CD4-positive, alpha-beta T cell treated with Interleukin-17A for 1 hour (primary cell): ENCODE results near the gene GOLM1.

ENCODE experiments used
- DNase-seq: peaks from one replicate; pipeline ENCODE4 v3.0.0-alpha.2; 2020

Gene GOLM1

DNA sequence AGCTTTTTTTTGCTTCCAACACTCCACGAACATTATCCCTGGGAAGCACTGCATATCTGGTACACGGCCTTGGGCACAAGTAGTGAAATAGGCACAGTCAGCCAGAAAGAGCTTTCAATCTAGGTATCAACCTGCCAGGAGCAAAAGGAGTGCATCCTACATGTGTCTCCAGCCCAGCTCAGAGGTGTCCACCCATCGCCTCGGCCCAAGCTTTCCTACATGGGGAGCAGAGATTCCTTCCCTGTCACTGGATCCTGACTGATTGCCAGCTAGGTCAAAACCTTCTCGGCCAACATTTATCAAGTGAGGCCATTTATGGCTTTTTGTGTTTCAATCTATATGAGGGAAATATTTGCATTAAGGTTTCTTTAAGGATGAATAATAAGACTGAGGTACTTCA is 55.8 kb downstream of the GOLM1 start:
- no peak for DNase-seq

DNA sequence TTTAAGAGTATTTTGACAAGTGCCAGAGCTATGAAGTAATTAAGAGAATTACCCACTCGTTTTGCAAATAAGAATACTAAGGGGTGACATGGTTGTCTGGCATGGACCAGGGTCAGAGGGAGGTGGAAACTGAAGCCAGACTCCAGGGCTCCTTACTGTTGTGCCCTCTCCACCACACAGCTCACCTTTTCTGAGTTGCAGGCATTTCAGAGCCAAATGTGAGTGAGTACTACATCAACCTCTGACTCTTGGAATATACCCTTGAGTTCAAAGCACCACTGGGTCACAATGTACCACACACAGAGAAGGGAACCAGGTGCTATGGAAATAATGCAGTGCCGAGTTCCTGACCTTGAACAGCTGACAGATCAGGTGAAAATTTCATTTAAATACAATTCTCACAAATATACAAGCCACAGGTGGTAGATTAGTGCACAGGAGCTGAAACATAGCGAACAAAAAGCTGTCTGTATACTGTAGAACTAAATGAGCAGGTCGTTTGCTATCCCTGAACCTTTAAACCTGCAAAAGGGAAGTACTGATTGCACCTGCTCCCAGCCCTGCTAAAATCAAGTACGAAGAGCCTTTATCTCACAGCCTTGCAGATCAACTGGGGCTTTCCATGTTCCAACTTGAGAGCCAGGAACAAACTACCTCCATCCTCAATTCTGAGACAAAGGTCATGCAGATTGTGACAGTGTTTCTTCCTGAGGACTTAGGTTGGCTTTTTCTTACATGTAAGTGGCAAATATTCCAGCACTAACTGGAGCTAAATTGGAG is 57.0 kb downstream of the GOLM1 start:
- no peak for DNase-seq

DNA sequence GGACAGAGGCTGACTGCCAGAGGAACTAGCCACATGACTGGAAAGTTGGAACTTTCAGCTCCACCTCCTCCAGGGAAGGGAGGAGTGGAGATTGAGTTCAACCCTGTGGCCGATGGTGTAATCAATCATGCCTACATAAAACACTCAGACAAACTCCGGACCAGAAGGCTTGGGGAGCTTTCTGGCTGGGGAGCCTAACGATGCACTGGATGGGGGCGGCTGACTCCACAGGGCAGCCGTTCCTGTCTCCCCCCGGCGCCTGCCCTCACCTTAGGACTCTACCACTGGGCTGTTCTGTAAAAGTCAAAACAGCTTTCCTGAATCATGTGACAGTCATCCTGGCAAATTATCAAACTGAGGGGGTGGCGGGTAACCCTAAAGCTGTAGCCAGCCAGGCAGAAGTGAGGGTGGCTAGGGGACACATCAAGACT is 58.0 kb downstream of the GOLM1 start:
- no peak for DNase-seq

DNA sequence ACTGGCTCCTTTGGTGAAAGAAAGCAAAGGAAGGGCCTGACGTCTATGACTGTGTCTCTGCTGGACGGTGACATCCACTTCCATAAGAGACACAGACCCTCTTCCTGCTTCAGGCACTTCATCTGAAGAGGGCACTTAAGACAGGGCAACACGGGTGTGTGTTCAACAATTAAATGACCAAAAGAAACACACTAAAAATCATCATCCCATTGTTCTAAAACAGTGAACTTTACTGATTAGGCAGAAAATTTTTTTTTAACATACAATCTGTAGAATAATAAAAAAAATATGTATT is 58.5 kb downstream of the GOLM1 start:
- DNase-seq: no peak

DNA sequence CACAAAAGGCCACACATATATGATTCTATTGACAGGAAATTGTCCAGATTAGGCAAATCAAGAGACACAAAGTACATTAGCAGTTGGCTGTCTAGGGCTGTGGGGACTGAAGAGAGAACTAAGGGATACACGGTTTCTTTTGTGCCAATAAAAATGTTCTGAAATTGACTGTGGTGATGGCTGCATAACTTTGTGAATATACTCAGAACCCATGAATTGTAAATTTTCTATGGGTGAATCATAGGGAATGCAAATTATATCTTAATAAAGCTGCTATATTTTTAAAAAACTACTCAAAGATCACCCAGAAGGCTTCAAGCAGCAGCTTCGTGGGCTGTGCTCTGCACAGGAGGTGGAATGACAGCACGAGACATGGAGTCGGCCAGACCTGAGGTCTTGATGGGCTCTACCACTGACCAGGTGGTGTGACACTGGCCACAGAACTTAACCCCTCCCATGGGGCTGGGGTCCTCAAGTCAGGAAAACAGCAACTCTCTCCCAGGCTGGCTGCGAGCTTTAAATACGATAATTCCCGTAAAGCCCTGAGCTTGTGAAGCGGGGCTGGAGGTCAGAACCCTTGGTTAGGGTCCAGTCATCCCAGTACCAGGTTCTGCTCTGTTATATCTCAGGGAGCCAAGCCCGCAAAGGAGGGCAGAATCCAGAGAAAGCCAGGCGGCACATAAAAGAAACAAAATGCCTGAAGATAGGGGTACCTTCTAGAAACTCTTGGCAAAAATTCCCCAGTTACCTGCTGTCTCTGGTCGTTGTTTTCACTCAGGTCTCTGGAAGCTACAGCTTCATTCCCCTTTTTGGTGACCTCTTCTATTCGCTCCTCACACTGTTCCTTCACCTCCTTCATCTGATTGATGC is 59.1 kb downstream of the GOLM1 start:
- DNase-seq: no peak

DNA sequence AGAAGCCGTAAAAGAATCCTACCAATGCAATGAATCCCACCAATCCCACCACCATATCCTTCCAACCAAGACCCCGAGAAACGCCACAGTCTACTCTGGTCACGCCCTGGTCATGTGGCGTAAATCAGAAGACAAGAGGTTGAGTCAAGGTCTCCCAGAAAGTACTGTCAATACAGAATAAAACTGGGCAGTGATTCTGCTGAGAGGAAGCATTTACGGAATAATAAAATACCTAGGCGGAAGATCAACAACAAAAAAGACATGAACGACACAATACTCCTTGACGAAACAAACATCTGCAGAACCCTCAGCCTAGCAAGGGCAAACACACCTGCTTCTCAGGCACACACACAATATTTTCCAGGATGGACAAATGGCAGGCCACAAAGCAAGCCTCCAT is 62.8 kb downstream of the GOLM1 start:
- DNase-seq: no peak

DNA sequence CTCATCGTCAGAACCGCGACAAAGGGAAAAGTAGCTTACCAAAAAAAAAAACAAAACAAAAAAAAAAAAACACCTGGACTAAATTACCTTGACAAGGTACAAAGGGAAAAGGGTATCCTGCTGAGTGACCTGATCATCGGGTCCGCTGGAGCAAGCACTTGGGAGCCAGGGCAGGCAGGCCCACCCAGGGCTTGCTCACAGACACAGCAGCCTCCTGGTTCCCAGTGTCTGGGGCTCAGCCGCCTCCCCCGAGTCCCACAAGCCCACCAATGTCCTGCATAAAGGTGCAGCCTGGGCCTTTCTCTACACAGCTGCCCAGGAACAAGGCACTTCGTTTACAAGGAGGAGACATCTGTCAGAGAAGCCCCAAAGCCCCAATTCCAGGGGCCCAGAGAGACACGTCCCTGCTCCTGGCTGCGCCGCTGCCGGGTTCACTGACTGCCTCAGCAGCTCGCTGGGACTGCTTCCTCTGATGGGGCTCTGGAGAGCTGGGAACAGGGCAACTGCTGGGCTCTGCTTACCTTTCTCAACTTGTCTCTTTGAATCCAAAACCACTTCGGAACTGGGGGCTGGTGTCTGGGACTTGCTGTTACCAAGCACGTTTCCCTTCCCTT is 63.4 kb downstream of the GOLM1 start:
- no peak for DNase-seq

DNA sequence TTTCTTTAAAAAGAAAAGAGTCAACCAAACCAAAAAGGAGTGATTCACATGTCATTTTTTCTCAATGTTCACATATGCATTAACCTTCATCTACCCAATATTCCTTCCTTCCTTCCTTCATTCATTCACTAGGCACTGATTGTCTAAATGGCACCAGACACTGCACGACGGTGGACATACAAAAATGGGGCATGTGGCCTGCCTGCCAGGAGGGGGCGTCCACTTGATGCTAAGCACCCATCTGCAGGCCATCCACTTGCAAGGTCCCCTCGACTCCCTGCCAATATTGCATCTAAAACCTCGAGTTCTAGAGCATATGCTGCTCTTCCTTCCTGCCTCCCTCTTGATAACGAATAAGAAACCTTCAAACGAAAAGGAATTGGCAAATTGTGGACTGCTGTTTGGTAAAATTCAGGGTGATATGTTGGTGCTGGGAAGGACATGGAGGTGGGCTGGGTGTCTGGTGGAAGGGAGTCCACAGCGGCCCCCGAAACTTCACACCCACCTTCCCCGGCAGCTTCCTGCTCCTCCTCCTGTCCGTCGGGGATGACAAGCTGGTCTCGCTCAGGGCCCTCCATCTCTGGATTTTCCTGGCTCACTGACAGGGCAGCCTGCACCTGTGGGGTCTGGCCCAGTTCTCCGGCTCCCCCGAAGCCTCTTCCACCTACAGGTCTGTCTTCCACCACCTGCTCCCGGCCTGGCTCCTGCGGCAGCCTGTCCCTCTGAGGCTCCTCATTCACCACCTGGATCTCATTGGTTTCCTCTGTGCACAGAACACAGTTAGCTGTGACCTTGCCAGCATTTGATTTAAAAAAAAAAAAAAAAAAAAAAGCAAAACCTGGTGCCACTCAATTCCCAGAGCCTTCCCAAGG is 64.3 kb downstream of the GOLM1 start:
- DNase-seq: no peak

DNA sequence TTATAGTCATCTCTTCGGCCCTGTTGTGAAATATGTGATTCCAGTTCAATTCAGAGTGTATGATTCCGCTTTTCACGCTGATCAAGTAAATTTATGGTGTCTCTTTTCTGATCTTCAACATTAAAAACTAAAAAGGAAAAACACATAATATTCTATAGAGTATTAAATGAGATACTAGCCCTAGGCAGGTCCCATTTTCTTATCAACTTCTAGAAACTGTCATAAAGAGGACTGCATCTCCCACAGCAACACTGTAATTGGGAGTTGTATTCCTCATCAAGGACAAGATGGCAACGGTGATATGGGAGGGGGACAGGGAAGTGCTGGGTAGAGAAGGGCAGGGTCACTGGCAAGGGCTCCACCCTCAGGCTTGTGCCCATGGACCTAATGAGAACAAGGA is 71.6 kb downstream of the GOLM1 start:
- no peak for DNase-seq

DNA sequence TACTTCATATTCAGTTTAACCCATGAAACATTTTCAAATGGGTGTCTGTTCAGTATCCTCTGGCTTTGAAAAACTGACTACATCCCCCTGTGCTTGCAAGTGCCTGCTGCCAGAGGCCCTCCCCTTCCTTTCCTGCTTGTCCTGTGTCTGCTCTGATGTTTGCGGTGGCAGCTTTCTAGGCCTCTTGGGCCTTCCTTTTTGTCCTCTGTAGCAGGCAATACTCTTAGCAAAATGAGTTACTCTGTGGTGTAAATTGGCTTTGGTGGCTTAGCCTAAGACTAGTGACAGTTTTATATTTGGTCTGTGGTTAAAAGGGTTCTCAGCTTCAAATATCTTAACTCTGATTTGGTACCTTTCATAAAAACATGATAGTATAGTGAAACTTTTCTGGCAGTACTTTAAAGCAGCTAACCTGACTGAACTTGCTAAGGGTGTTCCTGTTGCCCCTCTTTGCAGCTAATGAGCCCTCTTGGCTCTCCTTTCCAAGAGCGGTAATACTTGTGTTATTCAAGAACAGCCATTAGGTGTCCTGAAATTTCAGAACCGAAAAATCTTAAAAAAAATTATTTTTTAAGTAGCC is 76.6 kb downstream of the GOLM1 start:
- no peak for DNase-seq

DNA sequence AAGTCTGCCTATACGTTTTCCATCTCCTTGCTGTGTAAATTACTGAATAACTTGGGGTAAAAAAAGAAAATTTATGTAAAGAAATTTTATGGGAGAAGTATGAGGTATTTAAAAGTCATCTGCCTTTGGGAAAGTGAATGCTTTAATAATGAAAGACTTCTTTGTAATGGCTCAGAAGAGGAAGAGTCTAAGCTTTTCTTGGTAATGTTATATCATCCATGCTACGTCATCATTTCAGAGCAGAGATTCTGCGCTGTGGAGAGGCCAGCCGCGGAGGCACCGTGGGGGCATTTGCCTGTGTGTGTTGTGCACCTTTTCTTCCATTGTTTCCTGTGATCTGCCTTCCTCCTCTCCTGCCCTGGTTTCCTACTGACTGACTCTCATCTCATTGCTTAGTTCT is 78.2 kb downstream of the GOLM1 start:
- no peak for DNase-seq

DNA sequence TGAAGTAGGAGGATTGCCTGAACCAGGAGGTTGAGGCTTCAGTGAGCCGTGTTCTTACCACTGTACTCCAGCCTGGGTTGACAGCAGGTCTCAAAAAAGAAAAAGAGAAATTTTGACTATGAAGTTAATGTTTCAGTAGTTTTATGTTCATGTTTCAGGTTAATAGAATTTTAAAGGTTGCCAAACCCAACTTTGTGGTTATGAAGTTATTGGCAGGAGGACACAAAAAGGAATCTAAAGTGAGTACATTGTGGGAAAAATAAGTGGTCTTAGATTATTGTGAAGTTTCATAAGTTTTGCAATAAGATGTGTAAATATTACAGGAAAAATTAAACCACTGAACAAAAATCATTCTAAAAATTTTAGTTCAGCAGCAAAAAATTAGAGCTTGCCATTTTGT is 78.6 kb downstream of the GOLM1 start:
- no peak for DNase-seq

DNA sequence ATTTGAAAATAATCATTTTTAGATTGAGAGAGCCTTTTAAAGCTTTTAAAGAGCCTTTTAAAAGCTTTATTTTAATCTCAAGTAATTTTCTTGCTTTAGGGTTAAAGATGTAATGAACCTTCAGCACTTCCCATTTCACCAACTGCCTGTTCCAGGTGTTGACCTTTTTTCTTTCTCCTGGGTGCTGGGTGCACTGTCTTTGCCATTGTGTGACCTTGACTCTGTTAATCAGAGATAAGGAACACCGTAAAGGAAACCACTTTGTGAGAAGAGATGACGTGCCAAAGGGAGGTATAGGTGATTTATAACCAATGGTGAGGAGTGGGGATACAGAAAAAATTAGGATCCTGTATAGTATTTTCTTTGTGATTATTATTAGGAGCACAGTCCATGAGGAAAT is 90.2 kb downstream of the GOLM1 start:
- DNase-seq: no peak

DNA sequence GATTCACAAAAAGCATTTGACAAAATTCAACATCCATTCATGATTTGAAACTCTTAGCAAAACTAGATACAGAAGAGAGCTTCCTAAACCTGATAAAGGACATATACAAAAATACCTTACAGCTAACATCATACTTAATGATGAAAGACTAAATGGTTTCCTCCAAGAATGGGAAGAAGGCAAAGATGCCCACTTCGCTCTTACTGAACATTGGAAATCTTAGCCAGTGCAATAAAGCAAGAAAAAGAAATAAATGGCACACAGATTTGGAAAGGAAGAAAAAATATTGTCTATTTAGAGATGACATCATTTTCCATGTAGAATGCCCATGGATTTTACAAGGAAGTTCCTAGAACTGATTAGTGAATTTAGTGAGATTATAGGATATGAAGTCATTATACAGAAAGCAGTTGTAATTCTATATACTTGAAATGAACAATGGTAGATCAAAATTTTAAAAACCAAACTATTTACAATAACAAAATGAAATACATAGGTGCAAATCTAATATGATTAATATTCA is 94.0 kb downstream of the GOLM1 start:
- no peak for DNase-seq

DNA sequence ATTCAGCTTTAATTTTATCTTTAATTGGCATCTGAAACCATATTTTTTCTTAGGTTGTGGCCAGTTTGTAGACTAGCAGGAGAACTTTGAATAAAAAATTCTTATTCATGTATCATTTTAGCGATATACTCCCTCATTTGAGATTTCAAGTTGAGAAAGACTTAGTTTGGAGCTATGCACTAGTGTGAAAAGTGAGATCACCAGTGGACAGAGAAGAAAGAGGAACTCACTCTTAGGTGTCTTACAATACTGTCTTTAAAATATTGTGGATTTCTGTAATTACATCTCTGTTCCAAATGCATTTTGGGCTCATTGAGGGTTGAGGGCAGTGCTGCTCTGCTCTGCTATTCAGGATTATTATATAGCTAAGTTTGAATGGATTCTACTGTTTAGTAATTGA is 103.8 kb downstream of the GOLM1 start:
- no peak for DNase-seq

DNA sequence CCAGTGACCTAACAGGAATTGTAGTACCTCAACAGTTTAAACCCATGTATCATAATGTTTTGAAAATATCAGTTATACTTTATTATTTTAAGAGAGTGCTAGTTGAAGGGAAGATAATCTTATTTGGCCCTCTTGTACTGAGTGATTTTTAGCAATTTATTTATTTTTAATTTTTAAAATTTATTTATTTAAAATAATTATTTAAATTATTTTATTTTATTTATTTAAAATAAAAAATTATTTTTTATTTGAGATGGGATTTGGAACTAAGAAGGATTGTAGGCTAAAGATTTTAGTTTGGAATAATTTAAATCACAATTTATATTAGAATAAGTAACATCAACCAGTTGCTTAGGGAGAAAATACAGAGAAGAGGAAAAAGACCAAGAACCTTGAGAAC is 104.3 kb downstream of the GOLM1 start:
- no peak for DNase-seq

DNA sequence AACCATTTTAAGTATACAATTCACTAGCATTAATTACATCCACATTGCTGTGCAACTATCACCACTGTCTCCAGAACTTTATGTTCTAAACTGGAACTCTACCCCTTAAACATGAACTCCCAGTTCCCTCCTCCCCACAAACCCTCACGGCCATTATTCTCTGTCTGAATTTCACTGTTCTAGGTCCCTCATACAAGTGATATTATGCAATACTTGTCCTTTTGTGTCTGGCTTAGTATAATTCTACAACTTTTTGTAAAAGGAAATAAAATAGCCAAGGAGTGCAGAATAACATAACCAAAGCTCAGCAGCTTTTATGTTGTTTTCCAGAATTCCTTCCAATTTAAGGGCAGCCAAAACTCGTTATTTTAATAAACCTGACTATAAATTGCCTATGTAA is 105.2 kb downstream of the GOLM1 start:
- no peak for DNase-seq

DNA sequence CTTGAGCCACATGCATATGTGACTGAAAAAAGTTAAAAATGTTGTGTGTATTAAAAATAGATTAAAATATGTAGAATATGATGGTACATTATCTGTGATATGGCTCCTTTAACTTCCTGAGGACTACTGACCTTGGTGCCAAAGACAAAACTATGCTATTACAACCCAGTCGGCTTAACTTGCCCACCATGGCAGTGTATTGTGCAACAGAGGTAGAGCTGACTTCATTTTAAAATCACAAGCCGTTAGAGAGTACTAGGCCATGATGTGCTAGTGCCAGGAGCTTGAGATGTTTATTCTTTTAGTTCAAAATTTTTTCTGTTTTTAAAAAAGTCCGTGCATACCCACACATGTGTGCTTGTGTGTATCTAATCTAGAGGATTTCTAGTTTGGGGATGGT is 112.1 kb downstream of the GOLM1 start:
- no peak for DNase-seq

DNA sequence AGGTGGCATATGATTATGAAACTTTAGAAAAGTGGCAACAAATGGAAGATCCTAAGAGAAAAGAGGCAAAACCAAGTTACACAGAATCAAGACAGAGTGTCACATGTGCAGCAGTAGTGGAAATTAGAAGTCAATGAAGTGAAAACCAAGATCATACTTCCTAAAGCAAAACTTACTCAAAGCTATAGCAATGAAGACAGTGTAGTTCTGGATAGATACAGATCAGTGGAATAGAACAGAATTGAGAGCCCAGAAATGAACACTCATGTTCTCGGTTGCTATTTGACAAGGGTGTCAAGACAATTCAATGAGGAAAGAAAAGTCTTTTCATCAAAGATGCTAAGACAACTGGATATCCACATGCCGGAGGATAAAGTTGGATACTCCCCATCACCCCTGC is 114.9 kb downstream of the GOLM1 start:
- DNase-seq: no peak

DNA sequence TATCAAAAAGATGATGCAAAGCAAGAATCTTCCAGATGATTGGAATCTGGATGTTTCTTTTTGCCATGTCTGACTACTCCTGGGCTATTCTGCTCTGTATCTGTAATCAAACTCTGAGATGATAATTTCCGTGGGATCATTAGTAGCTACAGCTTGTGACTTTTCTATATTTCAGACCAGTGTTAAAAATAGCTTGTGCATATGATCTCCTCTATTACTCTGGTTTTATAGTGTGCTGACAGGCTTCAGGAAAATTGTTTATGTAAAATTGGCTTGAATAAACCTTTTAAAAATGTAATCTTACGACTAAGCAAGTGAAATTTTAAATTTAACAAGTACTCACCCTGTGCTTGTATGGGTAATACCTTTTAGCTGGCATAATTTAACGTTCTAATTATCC is 118.0 kb downstream of the GOLM1 start:
- no peak for DNase-seq

DNA sequence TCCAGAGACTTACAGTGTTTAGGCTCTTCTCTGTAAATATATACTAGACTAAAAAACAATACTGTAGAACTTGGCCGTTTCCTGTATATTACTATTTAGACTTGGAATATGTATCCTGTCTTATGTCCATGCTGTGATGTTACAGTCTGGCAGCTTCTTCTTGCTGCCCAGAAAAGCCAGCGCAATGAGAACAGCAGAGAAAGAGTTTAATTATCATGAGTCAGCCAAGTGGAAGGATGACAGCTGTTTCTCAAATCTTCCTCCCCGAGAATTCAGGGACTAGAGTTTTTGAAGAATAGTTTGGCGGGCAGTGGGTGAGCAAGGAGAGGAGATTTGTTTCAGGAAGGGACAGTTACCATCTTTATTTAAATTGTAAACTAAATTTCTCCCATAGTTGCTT is 120.9 kb downstream of the GOLM1 start:
- no peak for DNase-seq
